GM21737 (cell line): ENCODE measurements around the gene PACSIN3.

Source experiments
- ATAC-seq: cut with Tn5 transposase; IDR thresholded peaks from one replicate; pipeline ENCODE4 v1.9.1; 2021; ENCODE audit warnings: mild to moderate bottlenecking, moderate library complexity; ENCODE audit not compliant: unreplicated experiment

Gene PACSIN3

DNA sequence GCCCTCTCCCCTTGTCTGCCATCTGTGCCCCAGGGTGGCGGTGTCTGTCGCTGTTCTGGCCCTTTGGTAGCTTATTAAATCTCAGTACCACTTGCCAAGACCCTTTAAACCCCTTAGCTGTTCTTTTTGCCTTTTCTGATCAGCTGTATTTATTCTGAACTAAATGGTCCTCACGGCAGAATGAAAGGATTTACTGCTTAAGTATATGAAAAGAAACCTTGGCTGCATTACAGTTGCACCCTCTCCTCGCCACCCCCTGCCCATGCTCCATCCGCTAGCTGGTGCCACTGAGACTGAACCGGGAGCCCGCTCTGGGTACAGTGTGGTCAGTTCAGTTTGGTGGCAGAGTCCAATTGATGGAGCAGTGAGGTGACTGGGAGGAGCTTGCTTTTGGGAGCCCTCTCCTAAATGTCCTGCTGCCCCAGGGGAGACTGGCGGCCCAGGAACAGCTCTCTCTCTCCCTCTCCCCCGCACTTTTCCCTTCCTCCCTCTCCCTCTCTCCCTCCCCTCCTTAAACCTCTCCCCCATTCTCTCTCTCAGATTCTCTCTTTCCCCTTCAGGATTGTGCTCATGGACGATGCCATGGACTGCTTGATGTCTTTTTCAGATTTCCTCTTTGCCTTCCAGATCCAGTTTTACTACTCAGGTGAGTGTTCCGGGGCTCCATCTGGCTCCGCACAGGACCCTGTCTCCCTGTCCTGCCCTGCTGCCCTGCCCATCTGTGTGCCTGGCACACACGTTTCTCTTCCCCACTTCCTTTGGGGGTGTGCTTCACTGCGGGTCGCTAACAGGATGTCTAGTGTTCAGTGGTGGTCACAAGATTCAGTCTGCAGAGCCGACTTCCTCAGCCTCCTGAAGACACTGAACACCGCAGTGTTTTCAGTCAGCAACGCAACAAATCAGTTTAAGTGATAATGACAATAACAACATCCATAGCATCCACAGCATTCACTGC is 31.3 kb downstream of the PACSIN3 start:
- peak; percentile 53 for ATAC-seq

DNA sequence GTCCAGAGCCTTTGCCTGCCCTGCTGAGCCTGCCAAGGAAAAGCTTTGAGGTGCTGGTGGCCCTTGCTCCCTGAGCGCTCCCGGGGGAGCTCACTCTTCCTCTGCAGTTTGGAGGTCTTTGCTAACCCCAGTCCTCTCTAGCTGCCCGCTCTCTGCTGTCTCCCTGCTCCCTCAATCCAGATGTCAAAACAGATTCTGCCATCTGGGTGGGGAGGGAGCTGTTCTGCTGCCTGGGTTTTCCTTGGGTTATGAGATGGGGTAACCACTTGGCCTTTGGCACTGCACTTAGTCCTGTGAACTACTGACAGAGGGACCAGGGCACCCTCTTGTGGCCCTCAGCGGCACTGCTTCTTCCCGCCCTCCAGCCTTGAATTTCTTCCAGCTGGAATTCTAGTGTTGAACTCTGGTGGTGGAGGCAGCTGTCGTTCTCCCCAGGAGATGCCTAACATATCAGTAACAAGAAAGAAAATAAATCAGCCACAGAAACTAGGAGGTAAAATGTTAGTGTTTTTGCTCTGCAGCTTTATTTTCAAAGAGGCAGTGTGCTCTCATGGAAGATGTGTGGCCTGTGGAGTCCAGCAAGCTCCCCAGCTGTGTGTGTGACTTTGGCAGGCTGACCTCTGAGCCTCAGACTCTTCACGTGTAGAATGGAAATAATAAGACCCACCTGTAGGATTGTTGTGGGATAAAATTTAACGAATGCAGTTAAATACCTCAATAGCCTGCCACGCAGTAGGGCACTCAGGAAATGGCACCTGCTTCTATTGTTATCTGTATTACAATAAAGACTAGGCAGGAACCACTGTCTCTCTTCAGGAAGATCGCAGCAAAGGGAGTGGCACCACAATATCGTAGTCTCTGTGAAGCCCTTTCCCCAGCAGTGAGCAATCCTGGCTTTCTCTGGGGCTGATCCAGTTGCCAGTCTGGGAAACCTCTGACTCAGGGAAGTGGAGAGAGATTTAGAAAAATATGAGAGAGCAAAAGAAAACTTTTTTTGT is 33.0 kb downstream of the PACSIN3 start:
- no peak for ATAC-seq

DNA sequence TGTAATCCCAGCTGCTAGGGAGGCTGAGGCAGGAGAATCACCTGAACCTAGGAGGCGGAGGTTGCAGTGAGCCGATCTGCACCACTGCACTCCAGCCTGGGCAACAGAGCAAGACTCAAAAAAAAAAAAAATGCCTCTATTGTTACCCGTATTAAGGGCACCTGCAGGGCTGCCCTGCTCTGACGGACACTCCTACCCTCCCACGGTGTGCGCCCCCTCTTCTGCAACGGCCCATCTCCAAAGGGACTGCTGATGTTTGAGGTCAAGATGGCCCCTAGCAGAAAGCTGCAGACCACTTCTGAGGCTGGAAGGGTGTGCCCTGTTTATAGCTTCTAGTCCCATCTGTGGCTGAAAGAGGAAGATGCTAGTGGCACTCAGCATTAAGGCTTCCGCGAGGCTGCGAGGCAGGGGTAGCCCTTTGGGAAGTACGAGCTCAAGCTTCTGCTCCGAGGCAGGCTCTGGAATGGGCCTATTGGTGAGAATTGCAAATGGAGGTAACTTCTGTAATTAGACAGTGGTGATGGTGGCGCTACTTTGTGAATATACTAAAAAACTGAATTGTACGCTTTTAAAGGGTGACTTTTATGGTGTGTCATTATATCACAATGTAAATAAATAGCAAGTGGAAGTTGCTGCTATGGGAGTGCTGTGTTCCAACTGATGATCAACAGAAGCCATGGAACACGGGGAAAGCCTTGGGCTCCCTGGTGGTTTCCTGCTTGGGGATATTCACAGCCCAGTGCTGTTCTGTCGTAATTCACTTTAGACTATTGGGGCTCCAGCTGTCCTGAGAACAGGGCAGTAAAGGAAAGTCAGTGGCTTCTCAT is 33.9 kb downstream of the PACSIN3 start:
- no peak for ATAC-seq

DNA sequence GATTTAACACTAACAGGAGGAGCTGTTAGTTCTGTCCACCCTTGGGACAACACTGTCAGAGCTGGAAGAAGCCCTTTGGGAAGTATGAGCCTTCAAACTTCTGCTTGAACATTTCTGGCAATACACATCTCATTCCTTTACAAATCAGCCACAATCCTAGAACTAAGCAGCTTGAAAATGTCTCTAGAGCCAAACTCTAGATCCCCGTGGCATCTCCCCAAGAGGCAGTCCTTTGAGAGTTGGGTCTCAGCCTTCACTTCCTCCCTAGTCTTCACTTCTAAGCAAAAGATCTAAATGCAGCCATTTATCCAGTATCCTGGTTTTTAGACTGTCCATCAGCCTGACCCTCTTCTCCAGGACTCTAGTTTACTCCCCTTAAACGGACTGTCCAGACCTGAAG is 36.5 kb downstream of the PACSIN3 start:
- ATAC-seq: no peak

DNA sequence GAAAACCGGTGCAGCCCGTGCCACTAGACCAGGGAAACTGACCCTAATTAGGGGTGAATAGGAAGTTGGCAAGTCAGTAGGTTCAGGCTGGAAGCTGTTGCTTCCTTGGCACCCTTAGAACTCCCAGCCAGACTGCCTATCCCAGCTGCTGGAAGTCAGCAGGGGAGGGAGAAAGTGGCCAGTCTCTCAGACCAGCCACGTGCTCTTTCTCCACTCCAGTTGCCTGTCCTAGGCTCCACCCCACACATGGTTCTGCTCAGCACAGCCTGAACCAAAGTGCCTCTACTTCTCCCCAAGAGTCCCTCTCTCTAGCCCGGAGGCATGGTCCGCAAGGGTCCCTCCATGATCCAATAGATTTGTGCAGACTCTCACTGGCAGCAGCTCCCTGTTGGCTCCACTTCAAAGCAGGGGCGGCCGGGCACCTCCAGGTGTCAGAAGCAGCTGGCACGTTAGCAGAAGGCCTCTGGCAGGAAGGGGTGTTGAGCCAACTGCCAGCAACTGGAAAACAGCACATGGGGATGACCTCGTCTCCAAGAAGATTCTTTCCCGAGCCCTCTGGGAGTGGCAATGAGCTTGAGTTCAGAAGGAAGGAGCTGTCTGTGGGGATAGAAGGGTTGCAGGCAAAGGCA is 37.2 kb downstream of the PACSIN3 start:
- no peak for ATAC-seq

- ATAC-seq: no peak
These were observed 38.0 kb downstream of the PACSIN3 start for GRCh38 chr11:47148270-47148669.

GRCh38 chr11:47147681-47148080 is 38.6 kb downstream of the PACSIN3 start:
- ATAC-seq: no peak

DNA sequence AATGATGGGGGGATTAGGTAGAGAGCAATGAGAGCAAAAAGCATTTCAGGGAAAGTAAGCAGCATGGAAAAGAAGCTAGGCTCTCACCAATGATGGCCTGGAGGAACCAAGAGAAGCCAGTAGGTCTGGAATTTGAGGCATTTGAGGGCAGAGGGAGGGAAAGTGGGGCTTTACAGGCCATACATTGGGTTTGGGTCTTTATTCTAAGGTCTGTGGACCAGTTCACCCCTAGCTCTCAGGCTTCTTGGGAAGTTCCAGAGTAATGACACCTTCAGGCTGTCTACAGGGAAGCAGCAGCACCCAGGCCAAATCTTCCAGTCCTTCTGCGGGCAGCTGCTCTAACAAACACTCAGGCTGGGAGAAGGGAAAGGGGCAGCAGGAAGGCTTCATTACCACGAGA is 39.0 kb downstream of the PACSIN3 start:
- no peak for ATAC-seq

DNA sequence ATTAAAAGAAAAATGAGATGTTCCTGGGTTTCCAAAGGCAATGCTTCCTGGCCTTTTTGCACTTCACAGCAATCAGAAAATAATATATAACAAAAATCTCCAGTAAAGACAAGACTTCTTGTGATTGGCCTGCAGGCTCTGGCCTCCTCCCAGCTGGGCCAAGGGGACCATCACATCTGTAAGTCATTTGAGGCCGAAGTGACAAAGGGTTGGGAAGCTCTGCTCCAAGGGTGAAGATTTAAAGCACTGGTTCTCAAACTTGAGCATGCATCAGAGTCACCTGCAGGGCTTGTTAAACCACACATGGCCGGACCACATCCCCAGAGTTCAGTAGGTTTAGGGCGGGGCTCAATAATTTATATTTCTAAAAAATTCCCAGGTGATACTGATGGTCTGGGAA is 41.7 kb downstream of the PACSIN3 start:
- ATAC-seq: no peak

GRCh38 chr11:47143322-47143721 is 42.9 kb downstream of the PACSIN3 start:
- ATAC-seq: no peak

DNA sequence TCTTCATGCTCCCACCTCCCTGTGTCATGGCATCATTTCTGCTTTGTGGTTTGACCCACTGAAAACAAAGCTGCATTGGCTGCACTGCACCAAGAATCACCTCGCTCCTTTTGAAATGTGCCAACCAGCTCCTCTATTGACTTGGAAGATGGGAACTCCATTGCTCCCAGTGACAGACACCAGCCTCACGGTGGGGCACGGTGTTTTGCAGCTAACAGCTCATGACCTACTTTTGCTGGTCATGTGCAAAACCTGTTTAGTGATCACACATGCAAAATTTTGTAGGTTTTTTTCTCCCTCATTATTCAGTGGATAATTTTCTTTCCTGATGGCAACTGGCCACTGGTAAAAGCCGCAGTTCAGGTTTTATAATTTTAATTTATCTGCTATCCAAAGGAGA is 46.4 kb downstream of the PACSIN3 start:
- ATAC-seq: no peak

- ATAC-seq: no peak
These were observed 48.8 kb downstream of the PACSIN3 start for GRCh38 chr11:47137476-47137875.

- ATAC-seq: no peak
These were observed 49.3 kb downstream of the PACSIN3 start for GRCh38 chr11:47136921-47137320.

DNA sequence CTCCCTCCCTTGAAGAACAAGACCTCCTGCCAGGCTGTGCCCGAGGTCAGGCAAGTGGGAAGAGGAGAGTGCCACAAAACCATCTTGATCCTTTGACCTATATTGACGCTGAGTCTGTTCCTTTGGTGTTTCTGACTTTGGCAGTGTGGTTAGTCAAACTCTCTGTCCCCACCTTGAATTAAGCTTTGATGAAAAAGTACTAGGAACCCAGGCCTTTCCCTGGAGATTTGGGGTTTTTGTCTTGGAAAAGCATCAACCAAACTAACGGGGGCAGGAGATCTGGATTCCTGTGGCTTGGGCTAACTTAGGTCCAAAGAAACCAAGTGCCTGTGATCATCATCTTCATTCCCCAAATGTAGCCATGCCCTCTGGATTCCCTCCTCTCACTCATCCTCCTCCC is 49.9 kb downstream of the PACSIN3 start:
- no peak for ATAC-seq

GRCh38 chr11:47132981-47133380 is 53.3 kb downstream of the PACSIN3 start:
- no peak for ATAC-seq

DNA sequence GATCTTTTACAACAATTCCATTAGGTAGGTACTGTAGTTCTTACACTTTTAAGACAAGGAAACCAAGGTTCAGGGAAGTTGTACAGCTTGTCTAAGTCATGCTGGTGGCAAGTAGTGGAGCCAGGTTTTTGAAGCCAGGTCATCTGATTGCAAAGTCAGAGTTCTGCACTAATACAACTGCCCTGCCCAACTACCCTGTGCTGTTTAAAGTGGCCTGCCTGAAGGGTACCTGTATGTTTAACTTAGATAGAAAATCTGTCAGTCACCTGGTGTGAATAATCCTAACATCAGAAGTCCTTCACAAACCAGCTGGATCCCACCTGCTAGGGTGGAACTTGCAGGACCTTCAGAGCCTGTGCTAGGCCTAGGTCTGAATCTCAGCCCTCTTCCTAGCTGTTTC is 53.7 kb downstream of the PACSIN3 start:
- ATAC-seq: no peak

DNA sequence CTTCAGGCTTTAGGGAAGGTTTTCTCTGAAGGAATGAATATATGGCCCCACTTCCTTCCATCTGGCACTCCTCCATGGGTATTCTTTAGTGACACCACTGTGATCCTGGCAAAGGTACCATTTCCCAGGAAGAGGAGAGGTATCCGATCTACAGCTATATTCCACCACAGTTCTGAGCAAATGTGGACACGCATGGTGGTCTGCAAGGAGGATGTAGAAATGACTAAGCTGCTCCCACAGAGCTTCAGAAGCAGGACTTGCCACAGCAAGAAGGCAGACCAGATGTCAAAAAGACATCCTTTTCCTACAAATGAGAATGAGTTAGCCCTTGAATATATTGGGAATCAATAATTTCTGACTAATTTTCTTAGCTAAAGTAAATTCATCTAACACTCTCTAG is 55.1 kb downstream of the PACSIN3 start:
- ATAC-seq: no peak

GRCh38 chr11:47130543-47130942 is 55.7 kb downstream of the PACSIN3 start:
- no peak for ATAC-seq
